ENCODE measurements around the gene XCR1. TPM values are rescaled to one million over a fixed set of nuclear protein-coding genes. Genes with fewer than 3 reads are reported as not detected.

Gene XCR1
- total and polyA plus RNA-seq, 2 of the 8 experiments (the other 6 are each of a cell fraction or from before 2014, with no cell fraction given): 0.53 TPM; not detected in 1

DNA sequence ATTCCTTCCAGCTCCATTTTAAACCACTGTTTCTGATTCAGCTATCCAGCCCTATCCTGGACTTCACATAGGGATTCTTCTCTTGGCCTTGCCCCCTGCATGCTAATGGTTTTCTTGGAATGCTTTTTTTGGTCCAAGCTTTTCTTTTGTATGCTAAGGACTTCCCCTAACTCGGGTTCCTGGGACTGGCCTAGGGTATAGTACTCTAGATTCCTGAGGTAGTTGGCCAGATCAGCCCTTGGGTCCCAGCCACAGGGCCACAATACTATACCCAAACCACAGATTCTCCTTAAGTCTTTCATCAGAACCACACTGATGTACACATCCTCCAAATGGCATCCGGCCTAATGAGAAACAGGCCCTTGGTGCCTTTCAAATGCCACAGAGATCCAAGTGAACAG lies 34.5 kb downstream of the XCR1 start (continued):
- no peak for TF ChIP-seq NANOG (IDR thresholded peaks at IDR 0.05; ENCODE audit: insufficient read depth, low read depth, low read length, poor library complexity, severe bottlenecking)

Measured in H1 (cell line).